HPDE6-E6E7 (cell line): ENCODE data around the gene ITGBL1.

Experiments
- DNase-seq: peaks from one replicate; pipeline ENCODE4 v3.0.0; 2011; ENCODE audit warnings: missing footprints; ENCODE audit errors: extremely low spot score

The ITGBL1 gene

GRCh38 chr13:101450749-101451130 lies 1.7 kb upstream of the ITGBL1 start:
- DNase-seq = no peak

GRCh38 chr13:101451641-101452040 lies 834 bp upstream of the ITGBL1 start:
- DNase-seq = no peak

- no peak for DNase-seq
Measured at GRCh38 chr13:101453784-101454201, 1.3 kb downstream of the ITGBL1 start.

- no peak for DNase-seq
Measured at GRCh38 chr13:101454767-101455166, 2.3 kb downstream of the ITGBL1 start.

- peak; percentile 79 for DNase-seq
Measured at GRCh38 chr13:101455863-101456262, 3.4 kb downstream of the ITGBL1 start.

GRCh38 chr13:101457176-101457575 lies 4.7 kb downstream of the ITGBL1 start:
- DNase-seq = no peak

GRCh38 chr13:101465877-101466276 lies 13.4 kb downstream of the ITGBL1 start:
- DNase-seq = no peak

- no peak for DNase-seq
Measured at GRCh38 chr13:101467415-101467814, 14.9 kb downstream of the ITGBL1 start.

GRCh38 chr13:101473458-101473857 lies 21.0 kb downstream of the ITGBL1 start:
- no peak for DNase-seq

GRCh38 chr13:101474419-101474957 lies 22.0 kb downstream of the ITGBL1 start:
- no peak for DNase-seq

- DNase-seq = no peak
Measured at GRCh38 chr13:101475536-101475935, 23.1 kb downstream of the ITGBL1 start.

GRCh38 chr13:101481421-101481820 lies 28.9 kb downstream of the ITGBL1 start:
- DNase-seq = no peak

- DNase-seq = no peak
Measured at GRCh38 chr13:101486708-101487437, 34.4 kb downstream of the ITGBL1 start.

- DNase-seq = no peak
Measured at GRCh38 chr13:101487438-101487830, 35.0 kb downstream of the ITGBL1 start.

- DNase-seq = no peak
Measured at GRCh38 chr13:101488734-101489133, 36.3 kb downstream of the ITGBL1 start.

- no peak for DNase-seq
Measured at GRCh38 chr13:101489643-101490405, 37.3 kb downstream of the ITGBL1 start.

- no peak for DNase-seq
Measured at GRCh38 chr13:101490406-101491015, 38.0 kb downstream of the ITGBL1 start.

- no peak for DNase-seq
Measured at GRCh38 chr13:101492251-101492910, 39.9 kb downstream of the ITGBL1 start.

GRCh38 chr13:101493541-101493940 lies 41.1 kb downstream of the ITGBL1 start:
- no peak for DNase-seq

- no peak for DNase-seq
Measured at GRCh38 chr13:101499406-101499805, 46.9 kb downstream of the ITGBL1 start.

- no peak for DNase-seq
Measured at GRCh38 chr13:101502618-101503017, 50.1 kb downstream of the ITGBL1 start.

GRCh38 chr13:101511161-101511560 lies 58.7 kb downstream of the ITGBL1 start:
- DNase-seq = no peak
